Activated B cell treated with CpG ODN at 0.5 μM for 24 hours (primary cell): Measurements from ENCODE around the gene SDHD. TPM values are rescaled to one million over a fixed set of nuclear protein-coding genes. Genes with fewer than 3 reads are reported as not detected.

Experiments used
- ATAC-seq: fragments of 200-7000 bp; cut with Tn5 transposase; one replicate; pipeline ENCODE4 v1.10.0; 2021; ENCODE audit warnings: low read depth, mild to moderate bottlenecking, moderate library complexity
- CTCF ChIA-PET: fragments of 350-600 bp; sonication (Branson Sonifier 250); formaldehyde crosslinking; loops from one replicate; lab custom pipeline; 2021; ENCODE audit warnings: antibody characterized with exemption; lab: Charles Lee
- POLR2A ChIA-PET: fragments of 350-600 bp; sonication (Branson Sonifier 250); formaldehyde crosslinking; loops from one replicate; lab custom pipeline; 2021; ENCODE audit warnings: antibody characterized with exemption; lab: Charles Lee
- DNase-seq: peaks from one replicate; pipeline ENCODE4 v3.0.0; 2022
- H3K27ac Mint-ChIP-seq: one replicate; pipeline ENCODE4 v1.8.0; 2020; ENCODE audit warnings: mixed read lengths
- H3K27me3 Mint-ChIP-seq: one replicate; pipeline ENCODE4 v1.8.0; 2021; ENCODE audit warnings: mixed read lengths
- H3K36me3 Mint-ChIP-seq: one replicate; pipeline ENCODE4 v1.8.0; 2021; ENCODE audit warnings: low read depth, mixed read lengths
- H3K4me1 Mint-ChIP-seq: one replicate; pipeline ENCODE4 v1.8.0; 2021; ENCODE audit warnings: mixed read lengths
- H3K4me3 Mint-ChIP-seq: one replicate; pipeline ENCODE4 v1.8.0; 2020; ENCODE audit warnings: mild to moderate bottlenecking, mixed read lengths
- H3K9me3 Mint-ChIP-seq: one replicate; pipeline ENCODE4 v1.8.0; 2020; ENCODE audit warnings: mixed read lengths
- CTCF ChIP-seq: fragments of 200-600 bp; IDR thresholded peaks from one replicate; pipeline ENCODE4 v1.8.0; 2022; ENCODE audit warnings: antibody characterized with exemption, mild to moderate bottlenecking
- intact Hi-C: fragments of 100-400 bp; cut with micrococcal nuclease; formaldehyde crosslinking; loops from one replicate; pipeline ENCODE4 v1.15.1; 2024
- total RNA-seq: library from RNA; stranded (reverse); gene quantifications from 2 replicates; pipeline ENCODE4 v1.2.3, GENCODE V29; 2022

SDHD gene
- total RNA-seq, 1 donor from 2014 or later, result 79.9 TPM

GRCh38 chr11:112128483-112129121 lies 41.9 kb downstream of the SDHD start:
- POLR2A ChIA-PET, result no interaction called here
- Mint-ChIP-seq H3K4me1 (no peaks in the 10 kb centered on the region), H3K27me3 (no peaks in the 10 kb centered on the region), H3K27ac (no peak overlapping the region), H3K9me3 (no peaks in the 10 kb centered on the region), H3K4me3 (no peak overlapping the region), H3K36me3 (no peaks in the 10 kb centered on the region)
- CTCF ChIA-PET, result no interaction called here
- ATAC-seq, result no peak
- no peak for TF ChIP-seq CTCF
- intact Hi-C loops, result no loop called here
- DNase-seq, result no peak

- ATAC-seq, result no peak
Observed at GRCh38 chr11:112129656-112130055, 43.0 kb downstream of the SDHD start.

GRCh38 chr11:112132737-112133136 lies 46.1 kb downstream of the SDHD start:
- H3K36me3 Mint-ChIP-seq, result no peaks in the 10 kb centered on the region
- ATAC-seq (no peak), DNase-seq (no peak)
- no peak for TF ChIP-seq CTCF
- no peaks in the 10 kb centered on the region for H3K9me3 Mint-ChIP-seq
- no peak overlapping the region for H3K4me3 Mint-ChIP-seq
- POLR2A ChIA-PET, result no interaction called here
- no peaks in the 10 kb centered on the region for H3K4me1 Mint-ChIP-seq
- H3K27ac Mint-ChIP-seq, result no peak overlapping the region
- CTCF ChIA-PET, result no interaction called here
- H3K27me3 Mint-ChIP-seq, result no peaks in the 10 kb centered on the region
- intact Hi-C loops, result no loop called here

More at GRCh38 chr11:112129656-112130055, 43.0 kb downstream of the SDHD start:
- DNase-seq, result no peak
- Mint-ChIP-seq H3K27ac (no peak overlapping the region), H3K27me3 (no peaks in the 10 kb centered on the region), H3K9me3 (no peaks in the 10 kb centered on the region), H3K36me3 (no peaks in the 10 kb centered on the region), H3K4me3 (no peak overlapping the region), H3K4me1 (no peaks in the 10 kb centered on the region)
- intact Hi-C loops, result no loop called here
- TF ChIP-seq CTCF, result no peak
- CTCF ChIA-PET, result no interaction called here
- POLR2A ChIA-PET, result no interaction called here

- Mint-ChIP-seq H3K27ac (no peak overlapping the region), H3K4me1 (no peaks in the 10 kb centered on the region), H3K9me3 (no peaks in the 10 kb centered on the region), H3K4me3 (no peak overlapping the region), H3K36me3 (no peaks in the 10 kb centered on the region), H3K27me3 (no peaks in the 10 kb centered on the region)
- POLR2A ChIA-PET, result no interaction called here
- ATAC-seq (no peak), DNase-seq (no peak)
- CTCF ChIA-PET, result no interaction called here
- no peak for TF ChIP-seq CTCF
- intact Hi-C loops, result no loop called here
Observed at GRCh38 chr11:112134473-112134872, 47.8 kb downstream of the SDHD start.

- peaks cover 3% of the 10 kb centered on the region for H3K9me3 Mint-ChIP-seq
- POLR2A ChIA-PET, result no interaction called here
- intact Hi-C loops, result no loop called here
Observed at GRCh38 chr11:112143597-112143996, 56.9 kb downstream of the SDHD start.

More at GRCh38 chr11:112143597-112143996, 56.9 kb downstream of the SDHD start:
- Mint-ChIP-seq H3K36me3 (peaks cover 8% of the 10 kb centered on the region), H3K4me3 (no peak overlapping the region), H3K27me3 (no peaks in the 10 kb centered on the region), H3K27ac (no peak overlapping the region), H3K4me1 (no peaks in the 10 kb centered on the region)
- no peak for DNase-seq
- TF ChIP-seq CTCF, result no peak
- CTCF ChIA-PET, result no interaction called here
- no peak for ATAC-seq

Other genes starting within 250 kb of the SDHD start
- gene ALG9, start 215.3 kb upstream of the SDHD start, total RNA-seq, result 17.0 and 20.1 TPM in 2 replicates
- gene FDXACB1, start 207.7 kb upstream of the SDHD start, total RNA-seq, result 7.4 and 7.8 TPM in 2 replicates
- 11.6 and 13.7 TPM in 2 replicates for gene CFAP68, start 207.3 kb upstream of the SDHD start, total RNA-seq
- not detected in 2 replicates for gene CRYAB, start 175.1 kb upstream of the SDHD start, total RNA-seq
- gene HSPB2, start 174.1 kb upstream of the SDHD start, total RNA-seq, result not detected in 2 replicates
- not detected in 2 replicates for gene C11orf52, start 168.0 kb upstream of the SDHD start, total RNA-seq
- 0.20 and 1.0 TPM in 2 replicates for gene DIXDC1, start 149.5 kb upstream of the SDHD start, total RNA-seq
- 27.5 and 31.5 TPM in 2 replicates for gene DLAT, start 61.5 kb upstream of the SDHD start, total RNA-seq
- gene PIH1D2, start 12.9 kb upstream of the SDHD start, total RNA-seq, result 0.22 and 0.44 TPM in 2 replicates
- 24.0 and 26.3 TPM in 2 replicates for gene NKAPD1, start 12.6 kb upstream of the SDHD start, total RNA-seq
- 37.0 and 39.6 TPM in 2 replicates for gene TIMM8B, start 117 bp upstream of the SDHD start, total RNA-seq
- gene IL18, start 77.2 kb downstream of the SDHD start, total RNA-seq, result 0.34 and 1.00 TPM in 2 replicates
- not detected in 2 replicates for gene TEX12, start 80.5 kb downstream of the SDHD start, total RNA-seq
- gene BCO2, start 88.6 kb downstream of the SDHD start, total RNA-seq, result 1.4 and 3.2 TPM in 2 replicates
- 22.7 and 30.4 TPM in 2 replicates for gene PTS, start 139.6 kb downstream of the SDHD start, total RNA-seq
- gene PLET1, start 174.0 kb downstream of the SDHD start, total RNA-seq, result not detected in 2 replicates